ENCODE results near the gene PALMD. TPM values are rescaled to one million over a fixed set of nuclear protein-coding genes. Genes with fewer than 3 reads are reported as not detected.

Gene PALMD
- total and polyA plus RNA-seq, 2 of the 8 experiments (the other 6 are each of a cell fraction or from before 2014, with no cell fraction given) = not detected

- no peak for TF ChIP-seq CHD7 (IDR thresholded peaks at IDR 0.05; ENCODE audit: insufficient replicate concordance, low read length)
- no peak for TF ChIP-seq ATF2 (IDR thresholded peaks at IDR 0.05; ENCODE audit: low read length)
- TF ChIP-seq SP4 (IDR thresholded peaks at IDR 0.05; ENCODE audit: low read length) = no peak
- no peak for TF ChIP-seq POU5F1 (IDR thresholded peaks at IDR 0.05; ENCODE audit: low read depth, low read length)
- TF ChIP-seq SIRT6 (IDR thresholded peaks at IDR 0.05; ENCODE audit: low read length) = no peak
- no peak for TF ChIP-seq KDM4A (IDR thresholded peaks at IDR 0.05; ENCODE audit: low read depth, low read length, severe bottlenecking)
- TF ChIP-seq SUZ12 (IDR thresholded peaks at IDR 0.05; ENCODE audit: low read length) = no peak
- no peak for TF ChIP-seq CHD1 (IDR thresholded peaks at IDR 0.05; ENCODE audit: low read depth, low read length)
- no peak for TF ChIP-seq NRF1 (IDR thresholded peaks at IDR 0.05; ENCODE audit: low read depth, low read length)
- TF ChIP-seq BCL11A (IDR thresholded peaks at IDR 0.05; ENCODE audit: low read depth in 2 of 2, low read length in 2 of 2) = no peak
- TF ChIP-seq RFX5 (IDR thresholded peaks at IDR 0.05; ENCODE audit: borderline replicate concordance, low read depth, low read length) = no peak
These were observed 80.5 kb downstream of the PALMD start (continued) for GRCh38 chr1:99726407-99726806.
